H1 (cell line): ENCODE results near the gene CRACDL. TPM values are rescaled to one million over a fixed set of nuclear protein-coding genes. Genes with fewer than 3 reads are reported as not detected.

ENCODE experiments used
- ATF3 ChIP-seq: IDR thresholded peaks from 2 replicates; pipeline ENCODE4 v1.6.1; 2011; ENCODE audit warnings: low read depth, mild to moderate bottlenecking, low read length; ENCODE audit not compliant: insufficient read depth
- KDM1A ChIP-seq: fragments of 200-600, 300-600 bp; sonication (generic); IDR thresholded peaks from 2 replicates; pipeline ENCODE4 v1.7.1; 2016; ENCODE audit warnings: mild to moderate bottlenecking, low read length, borderline replicate concordance
- SIX5 ChIP-seq: IDR thresholded peaks from 2 replicates; pipeline ENCODE4 v1.6.1; 2011; ENCODE audit warnings: mild to moderate bottlenecking, low read depth, low read length
- polyA plus RNA-seq, 7 experiments: library from polyadenylated mRNA; depleted of rRNA in 3 of 7; stranded (reverse) in 5 of 7; unstranded in 2 of 7; fragments of >200 nt in 5 of 7; fragments of 200-250 nt in 2 of 7; gene quantifications; 1 replicate in 5 of 7; 2 replicates in 1 of 7; 4 replicates in 1 of 7; pipeline versions ENCODE4 v1.2.1 to v1.2.3, GENCODE V29; 2011 to 2013; ENCODE audit warnings: missing spikeins in 2 of 7, mixed read lengths in 2 of 7
- total RNA-seq: library from RNA; stranded (reverse); fragmentation: NEBNext Ultra II Directional; extraction: Animal tissue kit (Norgen Biotek cat#: 25700); gene quantifications from 2 replicates; pipeline ENCODE4 v1.2.1, GENCODE V29; 2021

CRACDL gene
- total and polyA plus RNA-seq, 2 of the 8 experiments (the other 6 are each of a cell fraction or from before 2014, with no cell fraction given), result 0.07 to 0.38 TPM

- TF ChIP-seq ATF3, result no peak
- no peak for TF ChIP-seq SIX5
- no peak for TF ChIP-seq KDM1A
Observed at GRCh38 chr2:98839292-98839691, 96.7 kb downstream of the CRACDL start (continued).
